ENCODE results near the gene FNDC5. TPM values are rescaled to one million over a fixed set of nuclear protein-coding genes. Genes with fewer than 3 reads are reported as not detected.

The FNDC5 gene
- total and polyA plus RNA-seq, 2 of the 13 experiments (the other 11 are each of a cell fraction or from before 2014, with no cell fraction given), result 1.4 to 3.1 TPM

DNA sequence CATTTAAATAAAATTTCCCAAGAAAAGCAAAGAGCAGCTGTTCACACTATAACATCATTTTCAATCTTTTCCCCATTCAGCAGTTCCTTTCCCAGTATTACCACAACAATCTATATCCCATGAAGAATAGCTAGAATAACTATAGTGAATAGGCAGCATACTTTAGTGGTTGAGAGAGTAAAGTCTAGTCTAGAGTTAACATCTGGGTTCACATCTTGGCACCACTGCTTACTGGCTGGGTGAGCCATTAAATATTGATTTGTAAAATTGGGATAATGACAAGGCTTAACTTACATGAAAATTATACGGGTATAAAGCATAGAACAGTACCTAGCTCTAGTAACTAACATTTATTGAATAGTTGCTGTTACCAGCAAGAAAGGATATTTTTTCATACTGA is 38.8 kb downstream of the FNDC5 start:
- H4K20me1 ChIP-seq (ENCODE audit: insufficient read depth, low read length), result no peaks in the 10 kb centered on the region
- no peak overlapping the region for H3K4me2 ChIP-seq (ENCODE audit: low read depth, low read length)
- WGBS (ENCODE audit: low lambda C conversion rate), result 97% methylated on average over 1 of the region's 1 CpG
- H3K9me3 ChIP-seq (ENCODE audit: low read length), result no peaks in the 10 kb centered on the region
- ATAC-seq (no peak), FAIRE-seq (no peak), DNase-seq (ENCODE audit: low spot score) (no peak)
- no TSS peak for BruUV-seq (replicated peaks)
- no peak overlapping the region for H2AFZ ChIP-seq (ENCODE audit: low read length)
- H3K79me2 ChIP-seq (ENCODE audit: insufficient read depth, low read length), result no peaks in the 10 kb centered on the region
- TF ChIP-seq ZNF530 (CRISPR knock-in tag; IDR thresholded peaks at IDR 0.05; ENCODE audit: low read depth) (no peak), ONECUT2 (CRISPR knock-in tag; IDR thresholded peaks at IDR 0.05) (no peak), ZNF597 (CRISPR knock-in tag; IDR thresholded peaks at IDR 0.05) (no peak), CERS6 (CRISPR knock-in tag; IDR thresholded peaks at IDR 0.05) (no peak), SMARCC2 (IDR thresholded peaks at IDR 0.05) (no peak), DMAP1 (CRISPR knock-in tag; IDR thresholded peaks at IDR 0.05) (no peak), TAF1 (CRISPR knock-in tag; IDR thresholded peaks at IDR 0.05) (no peak), IRF1 (CRISPR knock-in tag; IDR thresholded peaks at IDR 0.05; ENCODE audit: low read depth) (no peak), ZSCAN21 (CRISPR knock-in tag; IDR thresholded peaks at IDR 0.05; ENCODE audit: borderline replicate concordance) (no peak), ZNF296 (CRISPR knock-in tag; conservative IDR thresholded peaks at IDR 0.05) (no peak), TFAP4 (IDR thresholded peaks at IDR 0.05; ENCODE audit: borderline replicate concordance, low read depth) (no peak), RBFOX2 (IDR thresholded peaks at IDR 0.05; ENCODE audit: low read depth, low read length) (no peak), PBX3 (CRISPR knock-in tag; IDR thresholded peaks at IDR 0.05; ENCODE audit: borderline replicate concordance) (no peak), ZBTB7B (CRISPR knock-in tag; IDR thresholded peaks at IDR 0.05) (no peak), RARA (CRISPR knock-in tag; IDR thresholded peaks at IDR 0.05) (no peak), ZNF160 (CRISPR knock-in tag; IDR thresholded peaks at IDR 0.05) (no peak), PLRG1 (conservative IDR thresholded peaks at IDR 0.05) (no peak), ELF4 (CRISPR knock-in tag; IDR thresholded peaks at IDR 0.05; ENCODE audit: borderline replicate concordance) (no peak), POLR2A (IDR thresholded peaks at IDR 0.05; ENCODE audit: insufficient read depth in 1 of 2, low read depth in 2 of 2, low read length in 2 of 2) (no peak)
- TF ChIP-seq, protein P1, sequence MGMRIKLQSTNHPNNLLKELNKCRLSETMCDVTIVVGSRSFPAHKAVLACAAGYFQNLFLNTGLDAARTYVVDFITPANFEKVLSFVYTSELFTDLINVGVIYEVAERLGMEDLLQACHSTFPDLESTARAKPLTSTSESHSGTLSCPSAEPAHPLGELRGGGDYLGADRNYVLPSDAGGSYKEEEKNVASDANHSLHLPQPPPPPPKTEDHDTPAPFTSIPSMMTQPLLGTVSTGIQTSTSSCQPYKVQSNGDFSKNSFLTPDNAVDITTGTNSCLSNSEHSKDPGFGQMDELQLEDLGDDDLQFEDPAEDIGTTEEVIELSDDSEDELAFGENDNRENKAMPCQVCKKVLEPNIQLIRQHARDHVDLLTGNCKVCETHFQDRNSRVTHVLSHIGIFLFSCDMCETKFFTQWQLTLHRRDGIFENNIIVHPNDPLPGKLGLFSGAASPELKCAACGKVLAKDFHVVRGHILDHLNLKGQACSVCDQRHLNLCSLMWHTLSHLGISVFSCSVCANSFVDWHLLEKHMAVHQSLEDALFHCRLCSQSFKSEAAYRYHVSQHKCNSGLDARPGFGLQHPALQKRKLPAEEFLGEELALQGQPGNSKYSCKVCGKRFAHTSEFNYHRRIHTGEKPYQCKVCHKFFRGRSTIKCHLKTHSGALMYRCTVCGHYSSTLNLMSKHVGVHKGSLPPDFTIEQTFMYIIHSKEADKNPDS (CRISPR knock-in tag; IDR thresholded peaks at IDR 0.05), result no peak
- no peak overlapping the region for H3K9ac ChIP-seq (ENCODE audit: insufficient read depth, low read depth, low read length)
- H3K4me3 ChIP-seq (replicated peaks in 1 of 3; ENCODE audit: insufficient read depth in 1 of 3, low read depth in 2 of 3, low read length in 3 of 3), result no peak overlapping the region
- no peaks in the 10 kb centered on the region for H3K4me1 ChIP-seq (ENCODE audit: insufficient read depth, low read length)
- no peaks in the 10 kb centered on the region for H3K27me3 ChIP-seq (ENCODE audit: control insufficient read depth in 1 of 2, insufficient read depth in 2 of 2, low read length in 2 of 2)
- intact Hi-C loops (cut with micrococcal nuclease; ENCODE audit: unreplicated experiment), result no loop called here
- no peak overlapping the region for H3K27ac ChIP-seq (ENCODE audit: extremely low read length, insufficient read depth, low read length)
- in situ Hi-C loops (cut with HindIII; ENCODE audit: extremely low pct_ligation_motif_present, low pct_unique_long_range_greater_than_20kb), result no loop called here
- CTCF ChIA-PET (ENCODE audit: low intra/inter-chr PET ratio, low total read pairs), result no interaction called here
- peaks cover 7 to 26% of the 10 kb centered on the region in 2 experiments for H3K36me3 ChIP-seq (replicated peaks in 1 of 2; ENCODE audit: control insufficient read depth in 1 of 2, insufficient read depth in 2 of 2, low read length in 2 of 2)
- POLR2A ChIA-PET, result no interaction called here
